HG02852 (cell line): ENCODE measurements around the gene HMGCLL1.

ENCODE experiments used
- ATAC-seq: cut with Tn5 transposase; IDR thresholded peaks from one replicate; pipeline ENCODE4 v1.9.1; 2021; ENCODE audit warnings: mild to moderate bottlenecking, moderate library complexity; ENCODE audit not compliant: unreplicated experiment

HMGCLL1 gene

DNA sequence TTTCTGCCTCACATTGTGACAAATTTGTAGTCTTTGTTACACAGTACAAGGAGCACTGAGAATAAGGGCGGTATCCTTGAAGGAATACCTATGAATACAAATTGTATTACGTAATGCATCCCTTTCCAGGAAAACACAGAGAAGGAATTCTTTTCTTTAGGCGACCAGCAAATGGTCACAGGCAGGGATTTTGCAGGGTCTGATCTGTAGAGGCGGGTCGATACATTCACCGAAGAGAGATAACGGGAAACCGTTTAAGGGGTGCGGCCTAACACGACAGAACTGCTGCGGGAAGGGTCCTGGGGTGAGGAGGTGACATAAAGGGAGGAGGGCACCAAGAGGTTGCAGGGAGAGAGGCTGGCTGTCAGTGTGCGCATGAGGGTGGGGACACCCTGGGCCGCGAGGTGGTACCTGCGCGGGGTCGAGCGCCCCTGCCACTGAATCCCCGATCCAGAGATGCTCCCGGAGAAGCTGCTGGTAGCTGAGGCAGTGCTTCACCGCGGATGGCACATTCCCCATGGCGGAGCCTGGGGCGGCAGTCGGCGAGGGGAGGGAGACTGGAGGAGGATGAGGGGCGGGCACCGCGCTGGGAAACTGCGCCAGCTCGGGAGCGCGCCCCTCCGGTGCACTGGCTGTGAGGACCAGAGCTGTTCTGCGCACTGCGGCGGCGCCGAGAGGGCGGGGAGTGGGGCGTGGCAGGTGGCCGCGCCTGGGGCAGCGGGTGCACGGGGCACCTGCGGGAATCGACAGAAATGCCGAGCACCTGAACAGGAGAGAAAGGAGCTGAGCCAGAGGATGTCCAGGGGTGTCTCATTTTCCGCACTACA is at the start of gene HMGCLL1:
TSS of gene HMGCLL1 (minus strand) at position 656 of the 827 bp plus-strand sequence. CDS start at position 519, 137 bp downstream.
- ATAC-seq, result no peak

DNA sequence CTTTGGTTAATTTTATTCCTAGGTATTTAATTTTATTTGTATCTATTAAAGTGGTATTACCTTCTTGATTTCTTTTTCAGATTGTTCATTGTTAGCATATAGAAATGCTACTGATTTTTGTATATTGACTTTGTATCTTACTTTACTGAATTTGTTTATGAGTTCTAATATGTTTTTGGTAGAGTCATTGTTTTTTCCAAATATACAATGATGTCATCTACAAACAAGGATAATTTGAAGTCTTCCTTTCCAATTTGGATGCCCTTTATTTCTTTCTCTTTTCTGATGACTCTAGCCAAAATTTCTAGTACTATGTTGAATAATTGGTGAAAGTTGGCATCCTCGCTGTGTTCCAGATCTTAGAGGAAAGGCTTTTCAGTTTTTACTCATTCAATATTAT is 43.0 kb upstream of the HMGCLL1 start:
- ATAC-seq, result no peak

DNA sequence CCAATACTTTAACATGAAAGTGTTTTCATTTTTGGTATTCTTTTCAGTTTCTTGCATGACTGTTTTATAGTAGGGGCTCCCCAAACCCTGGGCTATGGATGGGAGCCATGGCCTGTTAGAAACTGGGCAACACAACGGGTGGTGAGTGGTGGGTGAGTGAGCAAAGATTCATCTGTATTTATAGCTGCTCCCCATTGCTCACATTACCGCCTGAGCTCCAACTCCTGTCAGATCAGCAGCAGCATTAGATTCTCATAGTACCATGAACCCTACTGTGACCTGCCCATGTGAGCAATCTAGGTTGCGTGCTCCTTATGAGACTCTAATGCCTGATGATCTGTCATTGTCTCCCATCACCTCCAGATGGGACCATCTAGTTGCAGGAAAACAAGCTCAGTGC is 42.3 kb upstream of the HMGCLL1 start:
- ATAC-seq, result no peak

DNA sequence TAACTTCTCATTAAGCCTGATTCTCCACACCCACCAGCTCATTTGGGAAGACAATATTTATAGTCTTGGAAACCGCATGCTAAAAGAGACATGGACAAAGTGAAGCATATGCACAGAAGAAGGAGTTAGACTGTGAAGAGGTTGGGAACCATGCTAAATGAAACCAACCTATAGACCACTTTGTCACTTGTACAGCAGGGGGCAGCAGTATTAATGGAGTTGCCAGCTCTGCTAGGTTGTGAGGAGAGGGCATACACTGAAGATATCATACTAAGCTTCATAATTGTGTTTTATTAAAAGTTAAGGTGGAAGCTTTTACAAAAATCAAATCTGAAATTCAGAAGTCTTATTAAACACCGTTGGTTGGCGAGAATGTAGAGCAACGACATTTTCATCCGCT is 38.3 kb upstream of the HMGCLL1 start:
- ATAC-seq, result peak; percentile 72

DNA sequence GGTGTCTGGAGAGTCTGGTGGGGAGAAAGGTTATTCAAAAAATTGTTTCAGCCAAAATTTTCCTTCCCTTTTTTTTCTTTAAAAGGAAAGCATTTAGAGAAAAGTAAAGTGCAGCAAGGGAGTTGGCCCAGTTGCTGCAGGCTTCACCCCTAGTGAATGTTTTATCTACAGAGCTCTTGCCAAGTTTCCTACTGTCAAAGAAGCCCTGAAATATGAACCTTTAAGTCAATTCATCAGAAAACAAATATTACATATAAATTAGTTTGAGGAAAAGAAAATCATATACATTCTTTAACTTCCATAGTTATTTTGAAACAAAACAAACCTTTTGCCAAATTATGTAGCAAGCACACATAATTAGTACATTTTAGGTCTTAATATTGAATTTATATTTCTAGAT is 25.0 kb upstream of the HMGCLL1 start:
- ATAC-seq, result no peak

DNA sequence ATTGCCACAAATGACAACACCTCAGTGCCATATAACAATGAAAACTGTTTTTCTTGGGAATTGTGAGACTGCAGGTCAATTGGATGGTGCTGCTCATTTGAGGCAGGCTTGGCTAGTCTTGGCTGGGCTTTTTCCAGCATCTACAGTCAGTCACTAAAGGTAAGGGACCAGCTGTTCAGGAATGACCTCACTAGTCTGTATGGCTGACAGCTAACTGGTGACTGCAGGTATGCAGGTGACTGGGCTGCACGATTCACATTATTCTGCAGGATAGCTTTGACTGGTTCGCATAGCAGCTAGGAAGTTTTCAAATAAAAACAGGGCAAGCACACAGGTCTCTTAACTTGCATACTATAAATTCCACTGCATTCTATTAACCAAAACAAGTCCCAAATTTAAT is 22.1 kb upstream of the HMGCLL1 start:
- ATAC-seq, result no peak

DNA sequence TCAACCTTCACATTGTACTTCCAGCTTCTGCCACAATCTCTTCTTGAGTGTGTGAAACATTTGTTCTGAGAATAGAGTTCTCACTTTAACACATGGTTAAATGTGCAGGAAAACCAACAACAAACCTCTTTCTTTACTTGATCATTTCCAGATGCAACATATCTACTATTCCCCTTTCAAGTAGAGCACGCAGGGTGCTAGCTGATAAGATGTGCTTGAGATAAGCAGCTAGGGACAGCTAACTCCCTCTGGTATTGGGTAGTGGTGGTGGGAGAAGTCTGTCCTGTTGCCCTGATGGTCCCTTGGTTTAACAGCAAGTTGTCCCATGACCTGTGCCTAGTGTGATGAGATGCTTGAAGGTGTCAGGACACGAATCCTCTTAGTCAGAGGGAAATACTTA is 15.4 kb upstream of the HMGCLL1 start:
- ATAC-seq, result no peak

DNA sequence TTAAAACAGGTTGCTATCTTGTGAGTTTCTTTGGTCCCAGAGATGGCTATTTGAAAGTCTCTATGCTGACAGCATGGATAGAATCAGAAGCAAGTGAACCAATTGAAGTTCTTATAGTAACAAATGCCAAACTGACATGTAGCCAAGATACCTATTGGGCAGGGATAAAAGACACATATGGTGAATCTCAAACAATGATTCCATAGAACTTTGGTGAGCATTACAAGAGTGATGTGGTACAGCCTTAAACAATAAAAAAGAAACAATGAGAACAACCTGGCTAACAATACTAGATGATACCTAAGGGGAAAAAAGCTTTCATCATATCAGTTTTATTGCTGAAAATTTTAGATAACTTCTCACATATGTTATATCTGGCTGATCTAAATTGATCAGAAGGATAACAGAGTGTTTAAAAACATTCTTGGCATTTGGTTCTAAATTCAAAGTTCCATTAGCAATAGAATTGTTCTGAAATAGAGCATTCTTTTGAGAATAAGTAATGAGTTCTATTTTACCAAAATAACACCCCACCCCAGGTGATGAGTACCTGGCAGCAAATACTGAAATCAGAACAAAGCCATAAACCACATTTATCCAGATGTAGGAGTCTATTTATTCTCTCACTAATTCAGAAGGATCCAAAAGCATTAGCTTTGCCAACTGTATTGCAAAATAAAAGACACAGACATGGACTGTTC is 5.8 kb upstream of the HMGCLL1 start:
- no peak for ATAC-seq

DNA sequence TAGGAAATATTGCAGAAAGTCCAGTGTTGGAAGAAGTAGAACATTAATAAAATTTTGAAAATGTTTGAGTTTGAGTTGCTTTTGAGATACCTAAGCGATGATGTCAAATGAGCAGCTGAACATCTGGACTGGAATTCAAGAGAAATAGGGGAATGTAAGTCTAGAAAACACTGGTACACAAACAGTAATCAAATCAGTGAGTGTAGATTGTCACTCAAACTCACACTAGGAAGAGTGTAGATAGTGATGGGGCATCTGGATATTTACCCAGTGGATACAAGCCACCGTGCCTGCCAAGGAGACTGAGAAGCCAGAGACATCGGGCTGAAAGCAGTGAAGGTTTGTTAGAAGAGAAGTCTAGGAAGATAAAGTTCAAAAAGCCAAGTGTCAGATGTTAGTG is 2.2 kb downstream of the HMGCLL1 start:
- no peak for ATAC-seq

DNA sequence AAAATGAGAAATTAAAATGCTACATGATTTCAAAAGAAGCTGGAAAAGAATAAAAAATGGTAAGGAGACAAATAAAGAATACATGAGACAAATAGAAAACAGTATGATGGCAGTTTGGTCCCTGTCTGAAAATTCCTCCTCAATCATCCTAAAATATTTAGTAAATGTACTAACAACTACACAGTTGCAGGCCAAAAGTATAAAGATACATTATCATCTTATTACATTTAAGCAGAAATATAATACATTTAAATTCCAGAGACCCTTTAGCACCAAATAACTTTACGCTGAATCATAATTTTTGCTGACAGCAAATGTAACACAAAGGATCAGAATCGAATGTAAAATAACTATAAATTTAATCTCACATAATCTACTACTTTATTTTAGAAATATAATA is 4.4 kb downstream of the HMGCLL1 start:
- ATAC-seq, result no peak

DNA sequence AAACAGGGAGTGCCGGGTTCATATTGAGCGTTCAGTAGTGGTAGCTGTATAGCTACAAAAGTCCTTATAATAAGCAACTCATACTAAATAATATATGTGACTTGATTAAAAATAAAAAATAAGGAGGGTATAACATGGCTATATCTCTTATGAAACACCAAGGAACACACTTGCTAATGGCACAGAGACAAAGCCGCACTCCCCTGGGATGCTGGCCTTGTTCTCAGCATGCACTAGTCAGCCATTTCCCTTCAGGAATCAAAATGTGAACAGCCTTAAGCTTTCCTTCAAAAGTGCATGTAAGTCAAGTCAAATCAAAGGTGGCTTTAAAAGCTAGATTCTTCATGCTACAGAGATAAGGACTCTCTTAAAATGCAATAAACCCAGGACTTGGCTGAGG is 9.4 kb downstream of the HMGCLL1 start:
- no peak for ATAC-seq

DNA sequence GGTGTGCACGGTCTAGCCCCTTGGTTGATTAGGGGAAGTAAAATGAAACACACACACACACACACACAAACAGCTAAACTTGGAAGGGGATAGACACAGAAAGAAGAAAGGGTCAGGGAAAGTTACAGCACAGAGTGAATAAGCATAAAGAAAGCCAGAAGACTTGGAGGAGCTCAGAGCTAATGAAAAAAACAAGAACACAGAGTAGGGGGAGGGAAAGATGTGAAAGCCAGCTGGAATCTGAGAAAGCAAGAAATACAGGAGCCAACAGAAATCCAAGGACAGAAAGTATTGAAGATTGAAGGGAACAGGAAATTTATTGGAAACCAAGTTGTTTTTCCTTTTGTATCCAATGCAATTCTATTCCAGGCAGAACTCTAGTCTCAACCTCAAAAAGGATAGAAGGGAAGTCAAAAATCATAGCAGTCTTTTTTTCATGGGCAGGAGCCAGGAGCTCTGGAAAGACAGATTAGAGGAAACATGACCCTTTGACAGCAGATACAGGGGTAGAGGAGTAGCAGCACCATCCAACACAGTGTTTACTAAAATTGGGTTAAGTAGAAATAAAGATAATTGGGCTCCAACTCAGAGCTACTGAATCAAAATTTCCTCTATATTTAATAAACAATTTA is 10.1 kb downstream of the HMGCLL1 start:
- ATAC-seq, result no peak

DNA sequence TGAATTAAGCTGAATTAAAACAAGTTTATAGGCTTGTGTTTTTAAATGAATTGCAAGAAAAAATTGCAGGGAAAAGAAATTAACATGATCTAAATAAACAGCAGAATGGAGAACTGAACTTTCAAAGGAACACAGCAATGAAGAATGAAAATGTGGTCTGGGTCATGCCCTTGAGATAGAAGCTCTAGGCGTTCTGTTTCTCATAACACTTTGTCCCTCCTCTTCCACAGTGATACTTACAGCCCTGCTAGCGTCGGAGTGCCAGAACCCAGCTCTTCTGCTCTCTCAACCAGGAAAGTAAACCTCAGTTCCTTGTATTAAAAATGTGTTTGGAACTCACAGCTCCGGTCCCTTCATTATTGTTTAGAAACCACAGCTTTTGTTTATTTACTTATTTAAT is 11.4 kb downstream of the HMGCLL1 start:
- no peak for ATAC-seq

DNA sequence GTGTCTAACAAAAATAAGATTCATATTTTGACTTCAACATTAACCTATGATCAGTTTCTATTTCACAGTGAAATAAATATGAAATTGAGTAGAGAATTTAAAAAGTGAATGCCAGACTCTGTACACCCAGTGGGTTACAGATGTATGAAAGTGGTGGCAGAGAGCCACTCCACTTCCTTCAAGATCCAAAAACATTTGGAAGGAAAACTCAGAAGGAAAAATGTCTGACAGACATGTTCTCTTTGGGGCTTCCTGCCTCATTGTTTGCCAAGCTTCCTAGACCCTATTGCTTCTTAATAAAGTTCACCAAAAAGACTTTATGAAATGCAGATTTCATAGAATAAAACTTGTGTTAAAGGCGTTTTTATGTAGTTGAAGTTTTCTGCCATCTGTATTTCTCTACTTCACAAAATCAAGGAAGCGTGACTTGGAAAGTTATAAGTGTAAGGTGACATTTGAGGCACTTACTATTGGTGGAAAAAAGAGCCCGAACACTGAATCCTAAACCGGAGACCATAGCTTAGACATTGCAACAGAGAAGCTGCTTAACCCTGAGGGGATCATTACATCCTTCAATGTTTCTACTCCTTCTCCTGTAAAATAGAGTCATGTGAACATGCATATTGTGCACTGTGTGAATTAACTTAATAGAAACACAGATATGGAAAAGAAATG is 12.8 kb downstream of the HMGCLL1 start:
- no peak for ATAC-seq

DNA sequence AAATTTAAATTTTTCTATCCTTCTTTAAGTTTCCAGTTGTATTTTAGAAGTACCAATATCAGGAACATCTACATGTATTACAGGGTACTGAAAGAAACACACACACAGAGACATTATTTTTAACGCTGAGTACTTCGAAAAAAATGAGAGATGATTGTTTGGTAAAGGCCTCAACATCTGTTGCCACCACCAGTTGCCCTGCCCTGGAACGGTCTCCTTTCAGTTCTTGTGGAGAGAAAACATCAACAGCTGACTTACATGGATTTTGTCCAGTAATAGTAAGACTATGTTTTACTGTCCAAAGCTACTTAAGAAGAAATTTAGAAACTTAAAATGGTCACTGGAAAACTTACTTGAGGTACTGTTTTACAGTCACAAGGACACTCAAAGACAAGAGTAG is 16.7 kb downstream of the HMGCLL1 start:
- no peak for ATAC-seq

DNA sequence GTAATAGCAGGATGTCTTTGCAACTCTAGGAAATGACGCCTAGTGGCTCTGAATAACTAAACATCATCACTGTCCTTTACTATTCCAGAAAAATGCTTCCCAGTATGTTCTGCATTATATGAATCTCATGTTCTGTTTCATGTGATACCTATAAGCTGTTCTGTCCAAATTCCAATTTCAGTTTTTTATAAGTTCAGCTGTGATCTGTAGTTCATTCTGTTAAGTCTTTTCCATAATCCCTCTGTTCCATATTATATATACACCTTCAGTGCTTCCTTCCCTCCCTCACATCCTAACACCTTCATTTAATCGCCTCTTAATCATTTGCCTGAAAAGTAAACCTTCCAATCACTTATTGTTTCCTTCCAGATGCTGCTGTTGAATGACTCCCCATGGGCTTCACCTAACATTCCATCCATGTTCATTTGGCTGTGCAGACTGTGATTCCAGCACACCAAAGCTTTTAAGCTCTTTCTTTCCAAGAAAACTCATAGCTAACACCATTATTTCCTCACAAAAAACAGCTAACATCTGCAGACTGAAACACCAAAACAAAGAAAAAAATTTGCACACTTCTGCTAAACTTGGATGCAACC is 18.6 kb downstream of the HMGCLL1 start:
- ATAC-seq, result no peak

DNA sequence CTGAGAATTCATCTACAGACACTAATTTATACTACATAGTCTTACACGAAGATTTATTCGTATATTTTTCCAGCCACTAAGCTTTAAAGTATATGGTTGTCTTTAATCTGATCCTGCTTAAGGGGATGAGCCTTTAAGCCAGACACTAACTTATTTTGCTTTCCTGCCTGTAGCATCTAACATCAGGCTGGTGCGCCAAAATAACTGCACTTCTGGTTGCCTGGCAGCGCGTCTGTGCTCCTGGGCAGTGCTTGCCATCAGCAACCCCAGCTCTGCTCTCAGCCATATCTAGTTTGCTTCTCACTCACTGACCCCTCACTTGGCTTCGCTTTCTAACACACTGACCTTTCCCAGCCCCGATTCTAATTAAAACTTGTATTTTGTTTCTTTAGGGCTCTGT is 21.8 kb downstream of the HMGCLL1 start:
- no peak for ATAC-seq

DNA sequence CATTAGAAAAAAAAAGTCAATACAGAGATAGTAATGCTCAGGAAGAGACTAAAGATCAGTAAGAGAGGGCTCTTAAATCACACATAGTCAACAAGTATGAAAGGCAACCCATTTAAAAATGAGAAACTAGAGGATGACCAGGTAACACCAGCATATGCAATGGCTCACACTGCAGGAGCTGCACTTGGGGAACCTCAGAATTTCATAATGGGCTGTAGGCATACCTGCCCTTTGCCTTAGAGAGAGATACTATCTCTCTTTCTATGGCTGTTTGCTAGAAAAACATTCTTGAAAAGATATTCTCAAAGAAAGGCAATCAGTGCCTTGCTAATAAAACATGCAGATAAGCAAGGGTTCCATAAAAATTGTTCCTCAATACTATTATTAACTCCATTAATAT is 33.2 kb downstream of the HMGCLL1 start:
- no peak for ATAC-seq

DNA sequence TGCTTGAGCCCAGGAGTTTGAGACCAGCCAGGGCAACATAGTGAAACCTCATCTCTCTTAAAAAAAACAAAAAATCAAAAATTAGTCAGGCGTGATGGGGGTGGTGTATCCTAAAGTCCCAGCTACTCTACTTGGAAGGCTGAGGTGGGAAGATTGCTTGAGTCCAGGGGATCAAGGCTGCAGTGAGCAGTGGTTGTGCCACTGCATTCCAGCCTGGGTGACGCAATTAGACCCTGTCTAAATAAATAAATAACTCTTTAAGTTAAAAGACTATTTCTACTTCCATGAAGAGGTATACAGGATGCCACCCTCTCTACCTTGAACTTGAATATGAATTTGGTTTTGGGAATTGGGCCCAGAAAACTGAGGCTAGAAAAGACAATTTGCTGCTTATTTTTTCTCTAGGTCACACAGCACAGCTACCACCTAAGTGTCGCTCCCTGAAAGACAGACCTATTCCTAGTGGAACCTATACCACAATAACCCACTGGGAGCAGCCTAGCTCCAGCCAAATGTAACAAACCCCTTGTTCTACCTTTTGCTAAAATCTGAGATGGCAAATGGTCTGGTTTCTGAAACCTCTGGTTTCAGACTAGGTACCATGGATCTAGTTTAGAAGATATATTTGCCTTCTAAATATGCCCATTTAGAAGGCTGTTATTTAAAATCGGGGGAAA is 35.2 kb downstream of the HMGCLL1 start:
- no peak for ATAC-seq

DNA sequence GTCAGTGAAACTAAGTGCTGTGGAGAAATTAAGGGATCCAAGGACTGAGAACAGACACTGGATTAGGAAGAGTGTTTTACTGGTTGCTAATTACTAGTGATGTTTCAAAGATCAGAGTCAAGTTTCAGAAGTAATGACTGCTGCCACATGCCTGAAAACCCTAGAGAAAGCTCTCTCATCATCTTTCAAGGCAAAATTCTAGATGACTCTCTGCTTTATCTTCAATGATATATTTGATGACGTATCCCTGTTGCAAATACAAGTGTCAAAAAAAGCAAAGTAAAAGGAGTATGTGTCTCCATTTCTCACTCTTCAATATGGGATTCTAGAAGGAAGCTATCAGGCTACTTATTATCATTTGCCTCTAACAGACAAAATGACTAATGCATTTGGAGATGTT is 38.0 kb downstream of the HMGCLL1 start:
- ATAC-seq, result no peak
